Activated gamma-delta T cell treated with Interleukin-2 at 50 U/mL for 16 hours (primary cell): Measurements from ENCODE around the gene ADK.
"Not testable (repeated sequence)": the region's sequence is repeated elsewhere in the genome, so short reads cannot be mapped to it uniquely, and the experiment has no call there.

Experiments
- DNase-seq: peaks from one replicate; pipeline ENCODE4 v3.0.0-alpha.2; 2020

Gene ADK

DNA sequence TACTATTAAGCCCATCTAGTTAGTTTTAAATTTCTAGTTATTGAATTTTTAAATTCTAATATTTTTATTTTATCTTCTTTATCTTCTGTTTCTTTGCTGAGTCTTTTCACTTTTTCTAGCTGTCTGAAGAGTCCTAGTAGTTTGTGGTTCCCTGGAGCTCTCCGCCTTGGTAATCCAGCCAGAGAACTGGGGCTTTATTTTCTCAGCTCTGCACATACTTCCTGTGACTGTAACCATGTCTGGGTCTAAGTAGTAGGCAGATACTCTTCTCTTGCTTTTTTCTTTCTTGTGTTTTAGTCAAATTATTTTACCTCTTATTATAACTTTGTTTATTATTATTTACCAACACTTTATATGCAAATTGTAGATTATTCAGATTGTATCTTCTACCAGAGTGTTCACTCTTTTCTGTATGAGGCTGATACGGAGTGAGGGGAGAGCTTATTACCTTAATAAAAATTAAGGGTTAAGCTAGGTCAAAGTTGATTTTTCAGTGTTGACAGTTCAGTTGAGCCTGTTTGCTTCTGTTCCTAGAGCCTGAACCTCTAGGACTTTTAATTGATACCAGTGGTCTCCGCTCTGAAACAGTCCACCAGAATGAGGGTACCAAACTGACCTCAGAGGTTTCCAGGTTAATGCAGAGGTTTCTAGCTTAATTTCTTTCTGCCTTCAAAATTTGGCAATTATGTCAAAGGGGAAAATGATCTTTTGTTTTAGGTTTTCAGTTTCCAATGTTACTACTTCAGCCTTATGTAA lies 155.4 kb downstream of the ADK start:
- no peak for DNase-seq

DNA sequence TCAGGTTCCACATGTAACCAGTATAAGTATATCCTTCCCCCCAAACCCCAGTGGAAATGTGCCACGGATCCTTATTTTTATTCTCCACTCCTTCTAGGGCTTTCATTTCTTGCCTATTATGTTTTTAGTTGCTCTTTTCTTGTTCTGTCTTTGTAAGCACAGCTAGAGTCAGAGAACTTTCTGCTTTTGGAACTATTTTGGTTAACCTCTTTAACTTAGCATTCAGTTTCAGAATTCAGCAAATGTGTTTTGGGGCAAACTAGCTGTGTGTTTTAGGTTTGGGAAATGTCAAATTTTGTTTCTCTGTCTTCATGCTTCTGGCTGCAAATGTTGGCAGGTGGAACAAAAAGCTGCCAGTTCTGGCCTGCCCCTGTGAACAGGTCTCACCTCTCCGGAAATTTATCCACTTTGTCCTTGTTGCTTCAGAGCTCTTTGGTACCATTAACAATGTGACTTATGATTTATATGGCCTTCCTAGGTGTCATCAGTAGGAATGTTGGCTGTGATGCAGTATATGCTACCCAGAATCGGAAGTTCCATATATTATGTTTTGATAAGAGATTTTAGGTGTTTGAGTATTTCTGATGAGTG lies 156.1 kb downstream of the ADK start:
- no peak for DNase-seq

DNA sequence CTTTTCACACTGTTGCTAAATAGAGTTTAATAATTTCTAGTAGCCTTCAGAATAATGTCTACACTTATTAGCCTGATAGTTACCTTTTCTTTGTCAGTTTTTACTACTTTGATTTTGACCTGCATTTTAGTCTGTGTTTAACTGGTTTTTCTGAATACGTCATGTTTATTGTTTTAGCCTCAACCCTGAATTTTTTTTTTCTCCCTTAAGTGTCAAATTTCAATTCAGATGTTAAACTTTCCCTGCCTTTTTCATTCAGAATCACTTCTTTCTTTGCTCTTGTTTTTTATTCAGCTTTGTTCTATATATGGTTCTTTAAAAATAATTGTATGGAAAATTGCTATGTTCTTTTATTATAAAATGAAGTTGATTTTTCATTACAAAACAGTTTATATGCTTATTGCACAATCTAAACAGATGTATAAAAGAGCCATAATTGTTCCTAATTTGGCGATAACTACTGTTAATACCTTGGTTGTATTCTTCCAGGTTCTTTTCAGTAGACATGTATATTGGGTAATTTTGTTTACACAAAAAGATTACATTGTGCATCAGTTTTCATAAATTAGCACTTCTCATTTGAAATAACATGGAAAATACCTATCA lies 159.7 kb downstream of the ADK start:
- DNase-seq: no peak

DNA sequence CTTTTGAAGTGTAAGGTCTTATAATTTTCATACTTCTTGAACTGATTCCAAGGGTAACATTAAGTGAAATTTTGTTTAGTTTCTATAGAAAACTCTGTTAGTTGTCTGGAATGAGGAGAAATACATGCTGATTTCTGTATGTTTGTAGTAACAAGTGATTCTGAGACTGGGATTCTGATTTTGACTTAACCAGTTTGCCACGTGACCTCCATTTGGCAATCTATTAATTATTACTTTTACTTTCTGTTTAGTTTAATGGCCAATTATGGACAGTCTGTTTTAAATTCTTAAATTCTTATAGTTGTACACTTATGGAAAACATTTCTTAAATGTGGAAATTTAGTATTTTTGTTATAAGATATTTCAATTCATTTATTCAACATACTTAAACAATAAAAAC lies 163.1 kb downstream of the ADK start:
- DNase-seq: no peak

DNA sequence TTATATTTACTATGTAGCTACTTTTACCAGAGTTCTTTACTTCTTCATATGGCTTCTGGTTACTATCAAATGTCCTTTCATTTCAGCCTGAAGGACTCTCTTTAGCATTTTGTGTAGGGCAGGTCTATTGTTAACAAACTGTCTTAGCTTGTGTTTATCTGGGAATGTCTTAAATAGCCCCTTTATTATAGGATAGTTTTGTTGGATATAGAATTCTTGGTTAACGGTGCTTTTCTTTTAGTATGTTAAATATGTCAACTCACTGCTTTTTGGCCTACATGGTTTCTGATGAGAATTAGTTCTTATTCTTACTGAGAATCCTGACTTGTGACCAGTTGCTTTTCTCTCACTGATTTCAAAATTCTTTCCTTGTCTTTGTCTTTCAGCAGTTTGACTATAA lies 169.0 kb downstream of the ADK start:
- no peak for DNase-seq

DNA sequence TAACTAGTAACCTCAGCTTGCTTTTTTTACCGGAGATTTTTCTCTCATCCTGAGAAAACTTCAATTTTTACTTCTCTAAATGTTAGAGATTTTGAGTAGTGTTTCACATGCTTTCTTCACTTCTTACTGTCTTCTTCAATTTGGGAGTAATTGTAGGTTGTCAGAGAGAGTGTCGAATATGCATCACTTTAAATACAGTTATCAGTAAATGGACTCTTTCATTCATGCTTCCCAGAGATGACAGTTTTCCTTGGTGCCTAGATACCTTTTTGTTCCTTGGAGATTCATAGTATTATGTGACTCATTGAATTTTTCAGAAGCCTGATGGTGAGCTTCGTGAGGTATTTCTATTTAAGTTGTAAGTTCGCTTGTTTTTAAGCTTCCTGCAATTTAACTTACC lies 169.7 kb downstream of the ADK start:
- DNase-seq: no peak

DNA sequence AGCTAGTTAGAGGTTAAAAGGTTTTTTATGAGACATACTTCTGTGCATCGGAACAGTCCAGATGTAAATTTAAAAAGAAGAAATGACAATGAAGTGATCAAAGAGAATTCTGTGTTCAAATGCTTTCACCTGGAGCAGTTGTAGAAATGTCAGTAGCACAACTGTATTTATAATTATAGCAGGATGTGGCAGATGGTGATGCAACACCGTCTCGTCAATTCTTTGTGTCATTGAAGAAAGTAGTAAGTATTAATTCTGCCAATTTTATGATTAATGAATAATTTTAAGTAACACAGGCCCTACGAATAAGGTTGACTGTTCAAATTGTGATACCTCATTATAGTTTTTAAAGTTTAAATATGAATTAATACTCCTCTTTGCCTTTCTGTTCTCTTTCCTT lies 171.1 kb downstream of the ADK start:
- no peak for DNase-seq

DNA sequence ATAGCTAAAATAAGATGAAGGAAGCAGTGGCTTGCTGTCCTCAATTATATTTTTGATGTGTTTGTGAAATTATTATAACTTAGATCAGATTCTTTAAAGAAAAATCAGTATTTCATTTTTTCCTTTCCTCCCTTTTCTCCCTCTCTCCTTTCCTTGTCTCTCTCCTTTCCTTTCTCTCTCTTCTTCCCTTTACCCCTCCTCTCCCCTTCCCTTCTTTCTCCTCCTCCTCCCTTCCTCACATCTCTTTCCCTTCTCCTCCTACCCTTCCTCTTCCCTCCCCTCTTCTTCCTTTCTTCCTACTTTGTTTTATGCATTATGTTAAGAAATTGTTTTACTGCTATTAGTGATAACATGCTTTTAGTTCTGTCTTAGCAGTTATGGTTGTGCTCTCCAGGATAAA lies 171.5 kb downstream of the ADK start:
- DNase-seq: no peak

DNA sequence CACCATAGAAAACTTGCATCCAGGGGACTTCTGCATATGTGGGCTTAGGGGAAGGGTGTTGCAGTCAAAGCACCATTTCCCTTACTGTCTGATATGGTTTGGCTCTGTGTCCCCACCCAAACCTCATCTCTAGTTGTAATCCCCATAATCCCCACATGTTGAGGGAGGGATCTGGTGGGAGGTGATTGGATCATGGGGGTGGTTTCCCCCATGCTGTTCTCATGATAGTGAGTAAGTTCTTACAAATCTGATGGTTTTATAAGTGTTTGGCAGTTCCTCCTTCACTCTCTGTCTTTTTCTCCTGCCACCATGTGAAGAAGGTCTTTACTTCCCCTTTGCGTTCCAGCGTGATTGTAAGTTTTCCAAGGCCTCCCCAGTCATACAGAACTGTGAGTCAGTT lies 177.4 kb downstream of the ADK start:
- DNase-seq: no peak

DNA sequence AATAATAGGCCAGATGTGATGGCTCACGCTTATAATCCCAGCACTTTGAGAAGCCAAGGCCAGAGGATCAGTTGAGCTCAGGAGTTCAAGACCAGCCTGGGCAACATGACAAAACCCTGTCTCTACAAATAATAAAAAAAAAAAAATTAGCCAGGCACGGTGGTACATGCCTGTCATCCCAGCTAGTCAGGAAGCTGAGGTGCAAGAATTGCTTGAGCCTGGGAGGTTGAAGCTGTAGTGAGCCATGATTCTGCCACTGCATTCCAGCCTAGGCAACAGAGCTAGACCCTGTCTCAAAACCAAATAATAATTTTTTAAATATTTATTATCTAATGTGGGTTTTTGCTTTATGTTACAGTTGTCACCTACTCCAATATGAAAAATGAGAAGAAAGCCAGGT lies 178.9 kb downstream of the ADK start:
- no peak for DNase-seq

DNA sequence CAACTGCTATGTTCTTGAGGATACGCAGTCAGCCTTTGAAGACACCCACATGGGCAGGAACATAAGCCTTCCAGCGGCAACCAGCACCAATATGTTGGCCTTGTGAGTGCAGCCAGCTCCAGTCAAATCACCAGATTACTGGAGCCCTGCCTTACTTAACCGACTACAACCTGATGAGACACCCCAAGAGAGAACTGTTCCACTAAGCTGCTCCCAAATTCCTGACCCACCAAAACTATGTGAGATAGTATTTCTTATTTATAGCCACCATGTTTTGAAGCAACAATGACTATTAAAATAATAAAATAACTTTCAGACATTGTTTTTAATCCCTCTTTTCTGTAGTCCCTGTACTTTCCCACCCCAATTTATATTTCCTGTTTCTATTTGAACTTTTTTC lies 179.6 kb downstream of the ADK start:
- DNase-seq: no peak

DNA sequence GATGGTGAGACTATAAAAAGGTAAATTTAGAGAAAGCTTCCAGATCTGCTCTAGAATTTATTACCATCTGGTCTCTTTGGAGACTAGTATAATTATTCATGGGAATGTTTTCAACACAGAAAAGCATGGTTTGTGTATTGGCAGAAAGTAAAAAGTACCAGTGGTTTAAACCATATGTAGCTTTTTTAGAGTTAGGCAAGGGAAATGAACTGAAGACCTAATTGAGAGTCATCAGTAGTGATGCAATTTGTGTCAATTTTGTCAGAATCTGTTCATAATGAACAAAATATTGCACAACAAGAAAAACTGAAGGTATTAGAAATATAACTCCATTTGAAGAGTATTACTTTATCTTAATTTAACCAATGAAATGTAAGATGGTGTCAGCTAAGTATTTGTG lies 181.4 kb downstream of the ADK start:
- DNase-seq: no peak

DNA sequence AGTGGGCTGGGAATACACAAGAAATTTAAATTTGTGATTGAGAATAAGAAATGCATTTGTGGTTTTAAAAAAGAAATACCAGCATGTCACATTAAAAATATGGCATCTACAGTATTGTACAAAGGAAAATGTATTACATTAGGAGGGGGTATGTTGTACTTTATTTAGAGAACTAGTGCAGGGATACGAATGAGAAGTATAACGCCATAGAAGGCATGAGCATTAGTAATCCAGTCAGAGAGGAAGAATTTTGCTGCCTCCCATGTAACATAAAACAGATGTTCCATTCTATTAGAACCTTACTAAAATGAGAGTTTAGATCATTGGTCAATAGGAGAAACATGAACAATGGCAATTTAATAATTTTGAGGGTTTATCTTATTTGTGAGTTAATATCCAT lies 182.2 kb downstream of the ADK start:
- DNase-seq: no peak

DNA sequence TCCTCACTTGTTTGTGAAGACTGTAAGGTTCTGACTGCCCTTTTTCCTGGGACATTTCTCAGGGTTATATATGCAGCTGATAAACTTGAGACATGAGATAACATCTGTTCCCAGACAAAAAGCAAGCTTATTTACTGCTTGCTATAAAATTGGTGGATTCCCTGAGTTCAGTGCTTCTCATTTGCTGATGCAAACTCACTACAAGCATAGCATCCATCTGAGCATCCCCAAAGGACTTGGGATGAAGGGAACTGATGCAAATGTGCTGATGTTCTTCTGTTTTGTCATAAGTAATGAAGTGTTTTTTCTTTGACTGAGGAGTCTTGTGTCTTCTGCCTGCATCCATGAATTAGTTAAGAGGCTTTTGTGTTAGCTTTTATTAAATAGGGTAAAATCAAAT lies 183.2 kb downstream of the ADK start:
- no peak for DNase-seq

DNA sequence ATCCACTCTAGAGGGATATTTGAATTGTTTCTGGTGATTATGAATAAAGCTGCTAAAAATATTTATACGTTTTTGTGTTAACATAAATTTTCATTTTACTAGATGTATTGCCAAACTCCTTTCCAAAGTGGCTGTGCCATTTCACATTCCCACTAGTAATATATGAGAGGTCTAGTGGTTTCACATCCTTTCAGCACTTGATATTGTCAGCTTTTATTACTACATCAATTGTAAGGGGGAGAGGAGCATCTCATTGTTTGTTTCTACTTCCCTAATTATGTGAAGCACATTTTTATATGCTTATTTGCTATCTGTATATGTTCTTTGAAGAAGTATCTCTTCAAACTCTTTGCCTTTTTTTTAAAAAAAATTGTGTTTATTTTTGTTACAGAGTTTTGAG lies 184.5 kb downstream of the ADK start:
- no peak for DNase-seq

DNA sequence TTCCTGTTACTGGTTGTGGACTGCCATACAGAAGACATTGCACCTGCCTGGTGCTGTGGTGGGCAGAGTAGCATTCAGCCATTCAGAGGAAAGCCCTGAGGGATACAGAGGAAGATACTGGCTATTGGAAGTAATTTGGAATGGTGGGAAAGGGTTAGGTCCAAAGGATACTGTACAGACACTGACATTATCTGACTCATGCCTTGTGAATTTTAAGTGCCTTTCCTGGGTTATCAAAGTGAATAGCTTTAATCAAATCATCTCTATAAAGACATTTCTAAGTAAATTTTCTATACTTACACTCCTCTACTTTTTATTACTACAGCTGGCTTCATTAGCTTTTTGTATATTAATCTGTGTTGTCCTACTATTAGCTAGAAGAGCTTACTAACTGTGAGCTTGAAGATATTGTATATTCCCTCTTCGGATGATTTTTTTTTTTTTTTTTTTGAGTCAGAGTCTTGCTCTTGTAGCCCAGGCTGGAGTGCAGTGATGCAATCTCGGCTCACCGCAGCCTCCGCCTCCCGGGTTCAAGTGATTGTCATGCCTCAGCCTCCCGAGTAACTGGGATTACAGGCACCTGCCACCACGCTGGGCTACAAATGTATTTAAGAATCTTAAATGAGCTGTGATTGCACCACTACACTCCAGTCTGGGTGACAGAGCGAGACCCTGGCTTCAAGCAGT lies 186.5 kb downstream of the ADK start:
- no peak for DNase-seq

DNA sequence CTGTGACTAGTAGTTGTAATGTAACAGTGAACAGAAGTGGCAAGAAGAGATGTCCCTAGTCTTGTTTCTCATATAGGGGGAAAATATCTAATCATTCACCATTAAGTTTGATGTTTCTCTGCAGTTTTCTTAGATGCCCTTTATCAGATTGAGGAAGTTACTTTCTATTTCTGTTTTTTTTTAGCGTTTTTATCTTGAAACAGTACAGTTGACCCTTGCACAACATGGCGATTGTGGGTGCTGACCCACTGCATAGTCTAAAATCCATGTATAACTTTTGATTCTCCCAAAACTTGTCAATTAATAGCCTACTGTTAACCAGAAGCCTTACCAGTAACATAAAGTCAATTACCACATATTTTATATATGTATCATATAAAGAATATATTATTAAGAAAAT lies 192.0 kb downstream of the ADK start:
- DNase-seq: no peak

DNA sequence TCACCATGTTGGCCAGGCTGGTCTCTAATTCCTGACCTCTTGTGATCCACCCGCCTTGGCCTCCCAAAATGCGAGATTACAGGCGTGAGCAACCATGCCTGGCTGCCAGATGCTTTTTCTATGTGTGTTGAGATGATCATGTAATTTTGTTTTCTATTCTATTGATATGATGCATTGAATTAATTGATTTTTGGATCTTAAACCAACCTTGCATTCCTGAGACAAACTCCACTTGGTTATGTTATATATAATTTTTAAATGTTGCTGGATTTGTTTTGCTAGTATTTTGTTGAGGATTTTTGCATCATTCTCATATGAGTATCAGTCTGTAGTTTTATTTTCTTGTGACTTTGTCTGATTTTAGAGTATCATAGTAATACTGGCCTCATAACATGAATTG lies 192.8 kb downstream of the ADK start:
- no peak for DNase-seq

DNA sequence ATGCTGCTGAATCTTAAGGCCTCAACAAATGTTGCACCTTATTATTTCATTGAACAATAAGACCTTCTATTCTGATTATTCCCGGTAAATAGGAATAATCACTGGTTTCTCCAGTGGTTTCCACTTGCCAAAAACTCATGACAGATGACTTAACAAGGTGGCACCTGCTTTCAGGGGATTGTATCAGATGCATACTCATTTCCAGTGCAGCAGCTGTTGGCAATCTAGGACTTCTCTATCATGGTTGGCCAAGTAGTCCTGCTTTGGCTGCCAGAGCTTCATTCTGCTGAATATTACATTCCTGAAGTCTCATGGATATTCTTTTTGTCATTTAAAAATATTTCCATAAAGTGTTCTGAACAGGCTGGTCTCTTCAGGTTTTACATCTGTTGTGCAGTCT lies 193.3 kb downstream of the ADK start:
- DNase-seq: no peak

DNA sequence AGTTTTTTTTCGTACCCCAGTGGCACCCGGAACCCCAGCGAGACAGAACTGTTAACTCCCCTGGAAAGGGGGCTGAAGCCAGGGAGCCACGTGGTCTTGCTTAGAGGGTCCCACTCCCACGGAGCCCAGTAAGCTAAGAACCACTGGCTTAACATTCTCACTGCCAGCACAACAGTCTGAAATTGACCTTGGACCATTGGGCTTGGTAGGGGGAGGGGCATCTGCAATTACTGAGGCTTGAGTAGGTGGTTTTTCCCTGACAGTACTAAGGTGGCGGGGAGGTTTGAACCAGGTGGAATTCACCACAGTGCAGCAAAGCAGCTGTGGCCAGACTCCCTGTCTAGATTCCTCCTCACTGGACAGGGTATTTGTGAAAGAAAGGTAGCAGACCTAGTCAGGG lies 196.5 kb downstream of the ADK start:
- no peak for DNase-seq

DNA sequence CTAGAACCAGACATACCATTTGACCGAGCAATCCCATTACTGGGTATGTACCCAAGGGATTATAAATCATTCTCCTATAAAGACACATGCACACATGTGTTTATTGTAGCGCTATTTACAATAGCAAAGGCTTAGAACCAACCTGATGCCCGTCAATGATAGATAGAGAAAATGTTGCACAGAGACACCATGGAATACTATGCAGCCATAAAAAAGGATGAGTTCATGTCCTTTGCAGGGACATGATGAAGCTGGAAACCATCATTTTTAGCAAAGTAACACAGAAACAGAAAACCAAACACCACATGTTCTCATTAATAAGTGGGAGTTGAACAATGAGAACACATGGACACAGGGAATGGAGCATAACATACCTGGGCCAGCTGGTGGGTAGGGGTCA lies 202.0 kb downstream of the ADK start:
- not testable (repeated sequence) for DNase-seq

DNA sequence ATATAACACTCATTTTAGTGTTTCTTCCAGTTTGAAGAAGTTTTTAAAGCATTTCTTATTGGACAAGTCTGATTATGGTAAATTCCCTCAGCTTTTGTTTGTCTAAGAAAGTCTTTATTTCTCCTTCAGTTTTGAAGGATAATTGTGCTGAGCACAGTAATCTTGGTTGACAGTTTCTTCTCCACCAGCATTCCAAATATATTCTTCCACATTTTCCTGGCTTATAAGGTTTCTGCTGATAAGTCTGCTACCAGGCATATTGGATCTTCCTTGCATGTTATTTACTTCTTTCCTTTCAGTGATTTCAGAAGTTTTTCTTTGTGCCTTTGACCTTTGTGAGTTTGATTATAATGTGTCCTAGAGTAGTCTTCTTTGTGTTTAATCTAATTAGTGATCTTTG lies 210.7 kb downstream of the ADK start:
- no peak for DNase-seq

DNA sequence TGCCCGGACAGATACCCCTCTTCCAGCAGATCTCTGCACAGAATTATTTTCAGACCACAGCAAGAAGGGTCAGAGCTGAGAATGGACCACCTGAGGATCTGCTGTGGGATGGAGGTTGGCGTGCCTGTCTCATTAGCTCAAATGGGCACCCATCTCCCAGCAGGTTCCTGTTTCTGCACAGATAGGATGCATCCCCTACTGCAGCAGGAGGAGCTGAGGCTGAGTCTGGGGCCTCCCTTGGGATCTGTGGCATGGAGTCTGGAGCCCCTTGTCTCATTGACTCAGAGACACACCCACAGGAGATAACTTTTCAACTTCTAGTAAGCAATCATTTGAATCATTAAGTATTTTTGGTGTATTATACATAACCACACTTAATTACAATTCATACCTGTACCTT lies 212.7 kb downstream of the ADK start:
- DNase-seq: no peak

DNA sequence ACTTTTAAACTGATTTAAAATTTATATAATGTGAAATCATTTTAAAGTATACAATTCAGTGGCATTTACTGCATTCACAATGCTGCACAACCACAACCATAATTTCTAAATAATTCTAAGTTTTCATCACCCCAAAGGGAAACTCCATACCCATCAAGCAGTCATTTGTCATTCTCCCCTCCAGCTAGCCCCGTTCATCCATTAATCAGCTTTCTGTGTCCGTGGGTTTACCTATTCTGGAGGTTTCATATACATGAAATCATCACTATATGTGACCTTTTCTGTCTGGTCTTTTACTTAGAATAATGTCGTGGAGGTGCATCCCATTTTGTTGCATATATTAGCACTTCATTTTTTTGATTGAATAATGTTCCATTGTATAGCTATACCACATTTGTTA lies 214.1 kb downstream of the ADK start:
- DNase-seq: no peak
